Measurements from ENCODE around the gene TM7SF2.
A peak's percentile ranks its signal among the peaks of the same experiment; 100 is the strongest.

Gene TM7SF2

DNA sequence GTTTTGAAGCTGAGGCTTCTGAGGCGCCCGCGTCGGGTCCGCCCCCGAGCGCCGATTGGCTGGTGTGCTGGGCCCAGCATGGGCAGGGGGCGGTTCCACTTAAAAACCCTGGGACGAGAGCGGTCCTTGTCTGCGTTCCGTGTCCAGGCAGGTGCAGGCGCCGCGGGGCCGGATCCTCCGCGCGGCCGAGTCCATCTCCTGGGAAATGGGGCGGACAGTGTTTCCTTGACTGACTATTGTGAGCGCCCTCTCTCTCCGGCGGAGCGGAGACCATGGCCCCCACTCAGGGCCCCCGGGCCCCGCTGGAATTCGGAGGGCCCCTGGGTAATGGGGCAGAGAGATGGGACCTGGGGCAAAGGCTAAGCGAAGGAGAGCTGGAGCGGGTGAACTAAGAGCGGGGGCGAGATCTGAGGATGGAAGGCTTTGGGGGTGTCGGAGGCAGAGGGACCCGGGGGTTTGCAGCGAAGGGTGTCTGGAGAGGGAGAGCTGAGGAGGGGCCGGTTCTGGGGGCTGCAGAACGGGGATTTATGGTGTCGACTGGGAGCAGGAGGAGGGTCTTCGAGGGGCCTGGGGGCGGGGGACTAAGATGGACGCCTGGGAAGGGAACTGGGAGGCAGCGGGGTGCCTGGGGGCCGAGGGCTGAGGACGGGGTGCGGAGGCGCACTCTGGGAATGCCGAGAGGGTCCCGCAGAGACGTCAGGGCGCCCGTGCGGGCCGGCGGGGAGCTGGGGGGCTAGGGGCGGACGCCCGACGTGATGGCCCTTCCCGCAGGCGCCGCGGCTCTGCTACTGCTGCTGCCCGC lies at the start of gene TM7SF2:
Gene TM7SF2, plus strand, starts transcription at position 129 of the 802 bp plus-strand sequence. Its CDS starts 144 bp downstream, at position 273.
- H3K4me3 ChIP-seq (ENCODE audit: low read depth, low read length): peak within 1 kb of the TSS; percentile 51
- TF ChIP-seq, protein P1, sequence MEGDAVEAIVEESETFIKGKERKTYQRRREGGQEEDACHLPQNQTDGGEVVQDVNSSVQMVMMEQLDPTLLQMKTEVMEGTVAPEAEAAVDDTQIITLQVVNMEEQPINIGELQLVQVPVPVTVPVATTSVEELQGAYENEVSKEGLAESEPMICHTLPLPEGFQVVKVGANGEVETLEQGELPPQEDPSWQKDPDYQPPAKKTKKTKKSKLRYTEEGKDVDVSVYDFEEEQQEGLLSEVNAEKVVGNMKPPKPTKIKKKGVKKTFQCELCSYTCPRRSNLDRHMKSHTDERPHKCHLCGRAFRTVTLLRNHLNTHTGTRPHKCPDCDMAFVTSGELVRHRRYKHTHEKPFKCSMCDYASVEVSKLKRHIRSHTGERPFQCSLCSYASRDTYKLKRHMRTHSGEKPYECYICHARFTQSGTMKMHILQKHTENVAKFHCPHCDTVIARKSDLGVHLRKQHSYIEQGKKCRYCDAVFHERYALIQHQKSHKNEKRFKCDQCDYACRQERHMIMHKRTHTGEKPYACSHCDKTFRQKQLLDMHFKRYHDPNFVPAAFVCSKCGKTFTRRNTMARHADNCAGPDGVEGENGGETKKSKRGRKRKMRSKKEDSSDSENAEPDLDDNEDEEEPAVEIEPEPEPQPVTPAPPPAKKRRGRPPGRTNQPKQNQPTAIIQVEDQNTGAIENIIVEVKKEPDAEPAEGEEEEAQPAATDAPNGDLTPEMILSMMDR (IDR thresholded peaks at IDR 0.05; ENCODE audit: low read depth, low read length): no peak

DNA sequence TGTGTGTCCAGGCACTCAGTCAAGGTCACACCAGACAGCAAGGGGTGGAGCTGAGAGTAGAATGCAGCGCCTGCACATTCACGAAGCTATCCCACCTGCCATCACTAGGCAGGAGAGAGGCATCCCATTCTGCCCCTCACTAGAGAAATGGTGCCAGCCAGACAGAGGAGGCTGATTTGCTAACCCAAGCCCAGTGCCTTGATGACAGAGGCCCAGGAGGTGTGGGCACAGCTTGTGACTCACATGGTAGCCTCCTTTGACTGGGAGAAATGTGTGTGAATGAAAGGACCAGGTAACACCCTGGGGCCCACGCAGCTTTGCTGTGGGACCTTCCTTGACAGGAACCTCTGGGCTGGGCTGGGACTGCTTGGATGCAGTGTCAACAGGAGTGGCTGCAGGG lies 48.1 kb upstream of the TM7SF2 start:
- TF ChIP-seq, protein P1 (IDR thresholded peaks at IDR 0.05; ENCODE audit: low read depth, low read length): no peak

DNA sequence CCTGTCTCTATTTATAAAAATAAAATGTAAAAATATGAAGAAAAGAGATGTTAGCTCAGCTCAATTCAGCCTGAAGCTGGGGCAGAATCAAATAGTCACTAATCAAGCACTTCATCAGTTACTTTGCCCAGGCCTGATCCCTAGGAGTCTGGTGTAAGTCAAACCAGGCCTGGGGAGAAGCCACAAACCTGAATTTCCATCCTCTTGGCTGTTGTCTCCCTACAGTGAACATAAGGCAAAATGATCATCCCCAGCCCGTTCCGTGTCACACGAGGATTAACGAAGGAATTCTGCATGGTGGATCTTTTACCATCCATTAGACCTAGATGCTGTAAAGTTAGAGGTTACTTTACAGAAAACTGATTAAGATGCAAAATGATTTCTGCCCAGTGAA lies 46.8 kb upstream of the TM7SF2 start:
- H3K4me3 ChIP-seq (ENCODE audit: low read depth, low read length): no peak overlapping the region
- TF ChIP-seq, protein P1 (IDR thresholded peaks at IDR 0.05; ENCODE audit: low read depth, low read length): no peak

More for the DNA sequence above, 48.1 kb upstream of the TM7SF2 start:
- no peak overlapping the region for H3K4me3 ChIP-seq (ENCODE audit: low read depth, low read length)

DNA sequence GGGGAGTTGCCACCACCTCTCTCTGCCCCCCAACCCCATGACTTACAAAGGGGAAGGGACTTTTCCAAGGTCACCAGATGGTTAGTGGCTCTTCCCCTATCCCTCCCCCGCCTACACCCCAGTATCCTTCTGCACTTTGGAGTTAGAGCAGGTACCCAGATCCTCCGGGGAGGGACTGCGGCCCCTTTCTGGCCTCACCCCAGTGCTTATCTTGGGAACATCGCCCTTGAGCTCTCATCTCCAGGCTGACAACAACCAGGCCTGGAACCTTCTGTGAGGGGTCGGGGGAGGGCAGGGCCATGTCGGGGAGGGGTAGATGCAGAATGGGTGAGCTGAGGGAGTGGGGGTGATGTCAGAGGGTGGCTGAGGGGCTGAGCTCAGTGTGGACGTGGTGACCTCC lies 45.8 kb upstream of the TM7SF2 start:
- TF ChIP-seq, protein P1 (IDR thresholded peaks at IDR 0.05; ENCODE audit: low read depth, low read length): no peak
- no peak overlapping the region for H3K4me3 ChIP-seq (ENCODE audit: low read depth, low read length)

DNA sequence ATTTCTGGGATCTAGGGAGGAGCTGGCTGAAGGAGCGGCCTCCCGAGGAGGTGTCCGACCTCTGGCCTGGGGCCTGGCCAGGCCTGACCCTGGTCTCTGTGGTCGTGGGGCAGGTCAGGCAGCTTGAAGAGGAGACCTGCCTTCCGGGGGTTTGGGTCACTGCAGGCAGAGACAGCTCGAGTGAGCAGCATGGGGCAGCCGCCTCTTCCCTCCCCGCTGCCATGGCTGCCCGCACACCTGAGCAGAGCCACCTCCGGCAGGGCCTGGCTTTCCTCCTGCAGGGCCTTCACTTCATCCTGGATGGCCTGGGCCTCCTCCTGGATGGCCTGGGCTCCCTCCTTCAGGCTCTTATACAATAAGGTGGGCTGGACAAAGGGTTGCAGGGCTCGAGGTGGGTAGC lies 45.4 kb upstream of the TM7SF2 start:
- TF ChIP-seq, protein P1 (IDR thresholded peaks at IDR 0.05; ENCODE audit: low read depth, low read length): no peak

DNA sequence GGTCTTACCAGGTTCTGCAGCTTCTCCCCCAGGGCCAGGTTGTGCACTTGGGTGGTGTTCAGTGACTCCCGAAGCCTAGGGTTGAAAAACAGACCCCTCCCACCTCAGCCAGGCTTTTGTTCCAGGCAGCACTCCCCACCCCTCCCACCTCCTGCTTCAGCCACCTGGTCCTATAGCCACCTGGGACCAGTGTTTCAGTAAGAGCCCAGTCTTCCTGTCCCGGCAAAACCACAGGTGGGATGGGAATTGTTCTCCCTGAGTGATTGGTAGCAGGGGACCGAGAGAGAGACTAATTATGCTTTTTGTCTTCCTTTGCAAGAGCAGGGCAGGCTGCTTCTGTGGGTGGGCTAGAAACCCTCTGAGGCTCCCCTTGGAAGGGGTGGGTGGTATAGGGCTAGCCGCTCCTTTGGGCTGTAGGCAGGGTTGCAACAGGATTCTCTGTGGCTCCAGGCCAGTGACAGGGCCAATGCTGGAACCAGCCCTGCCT lies 44.8 kb upstream of the TM7SF2 start:
- TF ChIP-seq, protein P1 (IDR thresholded peaks at IDR 0.05; ENCODE audit: low read depth, low read length): no peak
- H3K4me3 ChIP-seq (ENCODE audit: low read depth, low read length): no peak overlapping the region

More for the DNA sequence above, 45.4 kb upstream of the TM7SF2 start:
- H3K4me3 ChIP-seq (ENCODE audit: low read depth, low read length): no peak overlapping the region

DNA sequence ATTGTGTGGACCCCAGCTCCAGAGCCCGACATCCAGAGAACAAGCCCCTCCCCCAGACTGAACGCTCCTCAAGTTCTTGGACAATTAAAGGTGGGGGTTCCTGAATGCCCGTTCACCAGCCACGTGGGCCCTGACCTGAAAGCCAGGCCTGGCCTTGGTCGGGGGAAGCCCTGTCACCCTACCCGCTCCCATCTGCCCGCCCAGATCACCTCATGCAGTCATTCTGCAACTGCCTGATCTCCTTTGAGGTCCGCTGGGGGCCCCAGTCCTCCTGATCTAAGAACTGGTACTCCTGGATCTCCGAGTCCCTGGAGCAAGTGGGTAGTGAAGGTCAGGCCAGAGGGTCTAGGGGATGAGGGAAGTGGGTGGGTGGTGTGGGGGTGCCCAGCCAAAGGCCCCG lies 44.2 kb upstream of the TM7SF2 start:
- TF ChIP-seq, protein P1 (IDR thresholded peaks at IDR 0.05; ENCODE audit: low read depth, low read length): no peak
- no peak overlapping the region for H3K4me3 ChIP-seq (ENCODE audit: low read depth, low read length)
